Stimulated activated CD4-positive, alpha-beta T cell treated with anti-CD3 and anti-CD28 coated beads, Interleukin-1b, Interleukin-23, amount 100 ng/mL, for 24 hours (primary cell): ENCODE data around the gene TEX10.

ENCODE experiments used
- DNase-seq, 4 experiments: peaks; one replicate each; pipeline ENCODE4 v3.0.0-alpha.2; 2020; ENCODE audit warnings: low read depth in 4 of 4, low spot score in 1 of 4

Gene TEX10

DNA sequence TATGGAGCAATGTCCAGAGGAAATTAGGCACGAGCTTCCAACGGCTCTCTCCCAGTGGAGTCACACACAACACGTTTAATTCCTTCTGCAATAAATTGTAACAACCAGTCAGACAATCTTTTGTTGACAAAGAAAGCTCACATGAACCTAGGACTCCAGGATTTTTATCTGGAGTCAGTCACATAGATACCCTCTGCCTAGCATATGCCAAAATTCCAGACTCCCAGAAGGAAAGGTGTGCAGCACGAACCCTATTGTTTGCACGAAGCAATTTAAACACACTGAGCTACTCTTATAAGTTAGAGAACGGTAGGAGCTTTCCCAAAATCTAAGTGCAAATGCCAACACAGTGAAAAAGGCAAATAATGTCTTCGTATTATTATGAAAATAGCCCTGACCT, 67.1 kb downstream of the TEX10 start:
- no peak for DNase-seq

DNA sequence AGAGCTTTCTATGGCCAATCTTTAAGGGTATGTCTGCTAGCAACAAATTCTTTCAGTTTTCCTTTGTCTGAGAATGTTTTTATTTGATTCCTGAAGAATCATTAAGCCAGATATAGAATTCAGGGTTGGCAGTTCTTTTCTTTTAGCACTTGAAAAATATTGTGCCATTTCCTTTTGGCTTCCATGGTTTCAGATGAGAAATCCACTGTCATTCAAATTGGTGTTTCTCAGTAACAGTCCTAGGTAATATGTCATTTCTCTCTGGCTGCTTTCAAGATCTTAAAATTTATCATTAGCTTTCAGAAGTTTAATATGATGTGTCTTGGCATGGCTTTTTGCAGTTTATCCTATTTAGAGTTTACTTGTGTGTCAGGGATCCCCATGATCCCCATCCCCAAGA, 67.7 kb downstream of the TEX10 start:
- DNase-seq, result no peak

DNA sequence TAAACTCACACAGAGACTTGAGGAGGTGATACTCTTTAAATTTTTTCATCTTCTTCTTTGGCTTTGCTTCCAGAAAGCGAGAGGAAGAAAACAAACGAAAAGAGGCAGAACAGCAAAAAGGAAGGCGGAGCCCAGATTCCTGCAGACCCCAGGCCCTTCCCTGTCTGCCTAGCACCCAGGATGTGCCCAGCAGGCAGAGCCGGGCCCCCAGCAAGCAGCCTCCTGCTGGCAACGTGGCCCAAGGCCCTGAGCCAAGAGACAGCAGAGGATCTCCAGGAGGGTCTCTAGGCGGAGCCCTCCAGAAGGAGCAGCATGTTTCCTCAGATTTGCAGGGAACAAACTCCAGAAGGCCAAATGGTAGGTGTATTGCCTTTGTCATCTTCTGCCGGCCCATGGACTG, 68.5 kb downstream of the TEX10 start:
- no peak for DNase-seq

DNA sequence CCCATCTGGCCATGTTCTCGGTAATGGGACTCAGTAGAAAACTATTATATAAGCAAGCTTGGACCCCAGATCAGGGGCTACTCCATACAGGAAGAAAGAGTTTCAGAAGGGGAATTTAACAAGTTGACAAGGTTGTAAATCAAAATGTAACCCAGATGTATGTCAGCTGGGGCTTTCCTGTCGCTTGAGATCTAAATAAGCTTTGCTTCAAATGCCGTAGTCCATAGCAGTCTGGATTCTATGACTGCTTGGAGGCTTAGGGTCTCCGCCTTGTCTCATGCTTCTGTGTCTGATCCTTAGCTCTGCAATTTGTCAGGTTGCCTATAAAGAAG, 70.4 kb downstream of the TEX10 start:
- DNase-seq, result no peak

DNA sequence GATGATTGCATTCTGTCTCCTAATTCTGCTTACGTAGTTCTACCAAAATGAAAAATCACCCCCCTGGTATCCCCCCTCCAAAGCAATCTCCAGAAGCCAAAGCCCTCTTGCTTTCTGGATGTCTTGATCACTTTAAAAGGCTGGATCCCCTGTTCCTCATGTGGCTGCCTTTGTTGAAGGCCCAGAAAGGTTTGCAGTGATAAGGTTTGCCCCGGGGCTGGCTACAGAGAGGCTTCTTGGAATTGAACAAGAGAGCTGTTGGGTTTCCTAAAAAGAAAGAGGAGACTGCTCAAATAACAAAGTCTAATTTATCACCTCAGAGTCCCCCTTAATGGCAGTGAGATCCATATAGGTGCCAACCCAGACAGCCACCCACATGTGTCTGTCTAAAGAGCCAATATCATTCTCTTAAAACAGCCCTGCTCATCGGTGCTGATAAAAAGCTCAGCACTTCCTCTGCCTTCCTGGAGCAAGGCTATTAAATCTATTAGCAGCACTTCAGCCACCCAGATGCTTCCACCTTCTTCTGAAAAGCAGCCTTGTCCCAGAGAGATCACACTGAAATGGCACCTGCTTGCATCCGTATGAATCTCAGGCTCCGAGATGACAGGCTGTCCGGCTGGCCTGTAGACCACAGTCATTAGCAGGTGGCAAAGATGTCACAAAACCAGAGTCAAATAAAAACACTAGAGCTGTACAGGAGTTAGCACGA, 70.9 kb downstream of the TEX10 start:
- DNase-seq, result no peak

DNA sequence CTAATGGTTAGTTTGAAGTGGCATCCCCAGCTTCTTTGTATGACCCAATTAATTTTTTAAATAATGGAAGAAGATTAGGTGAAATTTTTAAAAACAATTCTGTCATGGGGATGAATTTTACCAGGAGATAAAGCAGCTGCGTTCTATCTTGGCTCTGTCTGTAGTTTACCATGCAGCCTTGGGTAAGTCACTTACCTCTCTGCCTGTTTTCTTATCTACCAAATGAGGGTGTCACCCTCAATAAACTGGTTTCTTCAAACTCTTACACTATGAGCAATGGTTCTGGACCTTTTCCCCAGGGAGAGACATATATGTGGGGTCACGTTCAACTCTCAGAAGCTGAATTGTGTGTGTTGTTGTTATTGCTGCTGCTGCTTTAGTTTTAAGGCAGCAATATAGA, 71.7 kb downstream of the TEX10 start:
- DNase-seq, result no peak

DNA sequence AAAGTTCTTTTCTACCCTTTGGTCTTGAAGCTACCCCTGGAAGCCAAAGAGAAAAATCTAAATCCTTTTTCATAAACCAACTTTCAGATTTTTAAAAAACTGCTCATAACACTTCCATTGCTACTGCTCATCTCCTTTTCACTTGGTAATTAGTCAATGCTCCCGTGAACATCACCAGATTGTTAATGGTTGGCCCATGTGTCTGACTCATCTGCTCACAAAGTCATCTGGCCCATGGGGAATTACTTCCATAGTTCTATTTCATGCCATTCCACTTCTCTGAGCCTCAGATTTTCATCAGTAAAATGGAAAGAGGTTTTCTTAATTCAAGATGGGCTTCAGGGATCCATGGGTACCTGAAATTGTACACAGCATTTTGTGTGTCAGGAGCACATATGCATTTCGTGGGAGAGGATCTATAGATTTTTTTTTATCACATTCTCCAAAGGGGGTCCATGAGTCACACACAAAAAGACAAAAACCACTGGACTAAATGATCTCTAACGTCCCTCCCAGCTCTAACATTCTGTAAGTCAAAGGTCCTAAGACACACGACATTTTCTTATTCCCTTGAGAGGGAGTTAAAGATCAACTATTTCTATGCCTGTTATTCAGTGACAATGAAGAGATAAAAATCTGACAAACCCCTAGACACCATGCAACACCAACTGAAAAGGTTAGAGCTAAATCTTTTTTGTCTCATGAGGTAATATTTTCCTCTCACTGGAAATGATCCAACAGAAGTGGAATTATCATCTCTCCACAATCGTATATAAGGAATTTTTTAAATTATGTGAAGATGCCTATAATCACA, 75.4 kb downstream of the TEX10 start:
- DNase-seq, result no peak

DNA sequence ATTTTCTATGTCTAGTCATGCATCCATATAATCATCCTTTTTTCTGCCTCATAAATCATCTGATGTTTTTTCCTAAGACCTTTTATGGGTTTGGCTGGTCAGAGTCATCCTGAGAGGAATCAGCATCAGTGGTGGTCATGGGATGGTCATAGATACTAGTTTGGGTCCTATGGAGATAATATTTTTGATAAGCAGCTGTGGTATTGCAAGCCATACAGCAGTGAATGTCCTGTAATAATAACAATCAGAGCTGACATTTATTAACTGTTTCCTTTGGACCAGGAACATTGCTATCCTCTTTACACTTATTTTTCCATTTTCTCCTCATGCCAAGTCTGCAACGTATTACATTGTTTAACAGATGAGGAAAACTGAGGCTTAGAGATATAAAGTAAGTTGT, 83.1 kb downstream of the TEX10 start:
- DNase-seq, result no peak

DNA sequence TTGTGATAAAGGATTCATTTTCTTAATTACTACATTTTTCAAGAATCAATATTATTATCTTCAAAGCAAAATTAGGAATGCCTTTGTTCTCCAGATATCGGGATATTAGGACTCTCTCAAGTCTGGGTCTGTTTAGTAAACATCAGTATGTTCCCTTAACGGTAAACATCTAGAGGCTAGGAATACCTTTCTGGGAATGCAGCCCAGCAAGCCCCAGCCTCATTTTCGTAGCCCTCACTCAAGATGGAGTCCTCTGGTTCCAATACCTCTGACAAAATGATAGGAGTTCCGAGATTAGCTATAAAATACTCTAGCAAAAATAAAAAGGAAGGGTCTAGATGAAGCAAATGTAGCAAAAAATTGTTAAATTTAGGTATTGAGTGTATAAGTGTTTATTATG, 84.5 kb downstream of the TEX10 start:
- no peak for DNase-seq

DNA sequence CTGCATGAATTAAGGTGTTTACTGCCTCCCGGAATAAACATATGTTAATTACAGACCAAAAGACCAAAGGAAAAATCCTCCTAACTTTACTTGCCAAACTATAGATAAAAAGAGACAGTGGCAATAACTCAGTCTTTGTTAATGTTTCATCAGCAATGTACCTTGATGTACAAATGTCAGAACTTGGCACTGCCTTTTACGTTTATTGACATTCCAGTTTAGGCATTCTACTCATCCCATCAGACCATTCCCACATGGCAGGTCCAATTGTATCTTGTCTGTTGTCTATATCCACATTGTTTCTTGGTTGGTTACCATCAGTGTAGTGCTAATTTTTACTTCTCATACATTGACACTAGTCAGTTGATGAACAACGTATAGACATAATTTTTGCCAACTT, 85.5 kb downstream of the TEX10 start:
- DNase-seq, result no peak
